ENCODE data around the gene ADSL.

ADSL gene

DNA sequence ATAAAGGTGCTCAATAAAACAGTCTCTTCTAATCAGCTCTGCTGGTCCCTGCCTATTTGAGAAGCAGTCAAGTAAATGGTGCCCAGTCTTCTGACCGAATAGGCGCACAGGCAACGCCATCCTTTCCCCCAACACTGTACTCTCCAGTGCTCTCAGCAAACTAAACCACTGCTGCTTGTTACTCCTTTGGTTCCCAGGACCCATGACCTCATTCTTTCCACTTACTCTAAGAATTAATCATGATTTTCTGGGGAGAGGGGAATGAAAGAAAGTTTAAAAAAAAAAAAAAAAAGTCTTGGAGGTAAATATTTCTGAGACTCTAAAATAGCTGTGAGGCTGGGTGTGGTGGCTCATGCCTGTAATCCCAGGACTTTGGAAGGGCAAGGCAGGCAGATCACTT lies 87.8 kb downstream of the ADSL start:
- DNase-seq (ENCODE audit: low spot score) = no peak
- in situ Hi-C loops (cut with MboI; ENCODE audit: low pct_unique_long_range_greater_than_20kb, low sequenced_read_pairs, unreplicated experiment) = loop anchor here (10.0 kb wide), 1 partner anchor 211 kb away; no protein-coding TSS in a partner anchor
- TF ChIP-seq, protein P1, sequence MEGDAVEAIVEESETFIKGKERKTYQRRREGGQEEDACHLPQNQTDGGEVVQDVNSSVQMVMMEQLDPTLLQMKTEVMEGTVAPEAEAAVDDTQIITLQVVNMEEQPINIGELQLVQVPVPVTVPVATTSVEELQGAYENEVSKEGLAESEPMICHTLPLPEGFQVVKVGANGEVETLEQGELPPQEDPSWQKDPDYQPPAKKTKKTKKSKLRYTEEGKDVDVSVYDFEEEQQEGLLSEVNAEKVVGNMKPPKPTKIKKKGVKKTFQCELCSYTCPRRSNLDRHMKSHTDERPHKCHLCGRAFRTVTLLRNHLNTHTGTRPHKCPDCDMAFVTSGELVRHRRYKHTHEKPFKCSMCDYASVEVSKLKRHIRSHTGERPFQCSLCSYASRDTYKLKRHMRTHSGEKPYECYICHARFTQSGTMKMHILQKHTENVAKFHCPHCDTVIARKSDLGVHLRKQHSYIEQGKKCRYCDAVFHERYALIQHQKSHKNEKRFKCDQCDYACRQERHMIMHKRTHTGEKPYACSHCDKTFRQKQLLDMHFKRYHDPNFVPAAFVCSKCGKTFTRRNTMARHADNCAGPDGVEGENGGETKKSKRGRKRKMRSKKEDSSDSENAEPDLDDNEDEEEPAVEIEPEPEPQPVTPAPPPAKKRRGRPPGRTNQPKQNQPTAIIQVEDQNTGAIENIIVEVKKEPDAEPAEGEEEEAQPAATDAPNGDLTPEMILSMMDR (IDR thresholded peaks at IDR 0.05; ENCODE audit: extremely low read depth, insufficient read depth, missing control alignments) = no peak

DNA sequence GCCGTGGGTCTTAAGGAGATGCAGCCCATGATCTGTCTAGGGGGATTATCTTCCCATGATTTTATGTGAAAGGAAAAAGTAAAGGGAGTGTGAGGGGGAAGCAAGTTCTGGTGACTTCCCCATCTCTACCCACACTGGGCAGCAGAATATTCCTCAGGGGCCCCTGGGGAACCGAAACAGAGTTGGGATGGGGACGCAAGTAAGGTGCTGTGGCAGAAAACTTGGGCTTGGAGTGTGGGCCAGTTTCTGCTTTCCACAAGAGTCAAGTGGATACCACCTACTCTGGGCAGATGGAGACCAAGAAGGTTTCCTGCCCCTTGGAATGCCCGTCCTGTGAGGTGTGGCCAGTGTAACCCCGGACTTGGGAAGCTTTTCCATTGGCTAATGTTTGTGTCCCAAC lies 88.4 kb downstream of the ADSL start:
- DNase-seq (ENCODE audit: low spot score) = no peak
- TF ChIP-seq, protein P1 (IDR thresholded peaks at IDR 0.05; ENCODE audit: extremely low read depth, insufficient read depth, missing control alignments) = no peak
- in situ Hi-C loops (cut with MboI; ENCODE audit: low pct_unique_long_range_greater_than_20kb, low sequenced_read_pairs, unreplicated experiment) = loop anchor here (10.0 kb wide), 1 partner anchor 210 kb away; no protein-coding TSS in a partner anchor

DNA sequence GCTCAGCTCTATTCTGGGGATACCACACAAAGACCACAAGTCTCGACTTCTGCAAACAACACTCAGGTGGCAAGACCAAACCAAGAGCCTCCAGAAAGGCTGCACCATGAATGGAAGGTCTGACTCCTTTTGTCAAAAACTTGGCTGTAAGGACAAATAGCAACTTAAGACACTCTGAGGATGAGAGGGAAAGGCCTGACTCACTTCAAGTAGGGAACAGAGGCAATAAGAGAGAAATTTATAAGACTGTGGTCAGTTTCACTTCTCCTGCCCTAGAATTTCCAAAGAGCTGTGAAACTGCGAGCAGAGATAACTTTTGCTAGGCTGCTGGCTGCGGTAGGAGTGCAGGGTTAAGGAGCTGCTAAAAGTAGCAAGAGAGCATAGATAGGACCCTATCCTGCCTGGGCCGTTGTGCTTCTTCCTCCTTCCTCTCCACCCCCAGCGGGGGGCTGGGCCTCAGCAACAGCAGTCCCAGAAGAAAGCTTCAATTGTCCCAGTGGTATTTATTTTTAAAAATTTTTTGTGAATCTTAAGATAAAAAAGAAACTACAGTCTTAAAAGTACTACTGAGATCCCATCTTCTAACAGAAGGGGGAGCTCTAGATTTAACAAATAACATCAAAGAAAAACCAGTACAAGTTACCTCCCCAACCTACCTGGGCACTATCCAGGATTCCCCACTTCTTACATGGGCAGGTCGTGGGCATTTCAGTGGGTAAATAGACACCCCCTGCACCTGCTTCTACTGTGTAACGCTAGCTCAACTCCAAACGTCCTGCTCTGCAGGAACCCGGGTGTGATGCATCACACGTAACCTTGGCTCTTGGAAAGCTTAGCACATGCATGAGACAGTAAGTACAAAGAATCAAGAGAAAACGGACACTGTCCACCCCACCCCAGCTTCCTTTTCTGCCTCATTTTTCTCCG lies 90.5 kb downstream of the ADSL start:
- TF ChIP-seq, protein P1 (IDR thresholded peaks at IDR 0.05; ENCODE audit: extremely low read depth, insufficient read depth, missing control alignments) = peak; percentile 42
- in situ Hi-C loops (cut with MboI; ENCODE audit: low pct_unique_long_range_greater_than_20kb, low sequenced_read_pairs, unreplicated experiment) = loop anchor here (10.0 kb wide), 1 partner anchor 208 kb away; no protein-coding TSS in a partner anchor
- DNase-seq (ENCODE audit: low spot score) = peak; percentile 54

All from GM13977 (cell line).